ENCODE data around the gene SIRT2. TPM values are rescaled to one million over a fixed set of nuclear protein-coding genes. Genes with fewer than 3 reads are reported as not detected.

Gene SIRT2
- total RNA-seq, 1 experiment from 2014 or later = 15.4 TPM

DNA sequence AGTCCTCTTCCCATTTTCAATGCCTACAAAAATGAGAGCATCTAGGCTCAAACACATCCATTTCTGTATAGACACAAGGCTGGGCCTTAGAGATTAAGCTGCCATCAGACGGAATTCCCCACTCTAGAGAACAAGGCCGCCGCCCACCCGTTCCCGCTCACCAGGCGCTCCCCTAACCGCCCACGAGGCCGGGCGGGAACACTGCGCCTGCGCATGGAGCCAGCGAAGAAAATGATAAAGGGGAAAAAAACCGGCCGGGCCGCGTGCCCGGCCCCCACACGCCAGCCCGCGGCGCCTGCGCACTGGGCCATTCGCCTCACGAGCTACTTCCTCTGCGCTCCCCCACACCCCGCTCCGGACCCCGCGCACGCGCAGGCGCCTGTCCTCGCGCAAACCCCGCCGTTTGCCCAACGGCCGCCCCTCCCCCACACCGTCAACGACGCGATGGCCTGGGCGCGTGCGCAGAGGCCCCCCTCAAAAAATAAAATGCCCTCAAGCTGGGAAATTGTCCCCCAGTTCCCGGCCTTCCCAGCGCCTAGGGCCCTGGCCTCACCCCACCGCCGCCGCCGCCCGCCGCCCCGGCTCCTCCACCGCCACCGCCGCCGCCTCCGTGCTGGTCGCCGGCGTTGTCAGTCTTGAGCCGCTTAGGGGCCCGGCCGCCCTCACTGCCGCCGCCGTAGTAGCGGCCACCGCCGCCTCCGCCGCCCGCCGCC, 50.1 kb downstream of the SIRT2 start:
- DNase-seq (ENCODE audit: low read depth, low spot score) = peak; percentile 84
- Histone ChIP-seq H4K20me1 (ENCODE audit: insufficient read depth) (peaks cover 11% of the 10 kb centered on the region), H2AFZ (ENCODE audit: low read depth, low read length, poor library complexity, severe bottlenecking) (no peak overlapping the region), H3K27me3 (ENCODE audit: insufficient read depth, low read length) (no peaks in the 10 kb centered on the region), H3K4me3 (replicated peaks in 1 of 2; ENCODE audit: low read depth in 1 of 2, low read length in 2 of 2) (peak overlapping the region; percentile 52 to 79), H3K79me2 (ENCODE audit: insufficient read depth, low read length) (peaks cover 49% of the 10 kb centered on the region), H3K9ac (ENCODE audit: low read length) (peak overlapping the region; percentile 97), H3K4me2 (ENCODE audit: low read length) (peak overlapping the region; percentile 87), H3K4me1 (ENCODE audit: control insufficient read depth in 1 of 2, insufficient read depth in 2 of 2, low read length in 2 of 2) (peaks cover 14 to 41% of the 10 kb centered on the region in 2 experiments), H3K27ac (ENCODE audit: low read depth, low read length) (peak overlapping the region; percentile 98), H3K9me3 (ENCODE audit: control insufficient read depth in 1 of 2, insufficient read depth in 1 of 2, low read depth in 1 of 2, low read length in 2 of 2) (no peaks in the 10 kb centered on the region), H3K9me2 (ENCODE audit: insufficient read depth) (no peaks in the 10 kb centered on the region), H3K36me3 (ENCODE audit: control insufficient read depth in 1 of 2, insufficient read depth in 2 of 2, low read length in 2 of 2) (peaks cover 30 to 40% of the 10 kb centered on the region in 2 experiments)
- RAD21 ChIA-PET (ENCODE audit: low non-redundant PET in 1 of 2, low total read pairs in 2 of 2, uncharacterized antibody in 2 of 2, unreplicated experiment in 2 of 2) = no interaction called here
- peak; percentile 41 for ATAC-seq
- TF ChIP-seq FOSL1 (IDR thresholded peaks at IDR 0.05; ENCODE audit: low read depth) (no peak), TCF7L2 (IDR thresholded peaks at IDR 0.05; ENCODE audit: borderline replicate concordance, extremely low read depth, insufficient read depth, insufficient read length) (peak; percentile 41), YY1 (IDR thresholded peaks at IDR 0.05; ENCODE audit: extremely low read depth, insufficient replicate concordance, low read depth, low read length) (peak; percentile 5), SIN3A (IDR thresholded peaks at IDR 0.05; ENCODE audit: low read depth) (no peak), POLR2AphosphoS5 (IDR thresholded peaks at IDR 0.05; ENCODE audit: low read depth, low read length) (peak; percentile 75), POLR2A (IDR thresholded peaks at IDR 0.05; ENCODE audit: borderline replicate concordance, extremely low read depth, insufficient read depth, insufficient read length) (peak; percentile 40), ZFX (IDR thresholded peaks at IDR 0.05) (peak; percentile 27; the same call in 1 of the 2 replicates), CBX3 (IDR thresholded peaks at IDR 0.05; ENCODE audit: low read depth) (no peak), EGR1 (IDR thresholded peaks at IDR 0.05; ENCODE audit: low read depth) (peak; percentile 91), EZH2 (IDR thresholded peaks at IDR 0.05) (no peak), SP1 (IDR thresholded peaks at IDR 0.05; ENCODE audit: low read depth) (no peak)
- TF ChIP-seq, protein P1, sequence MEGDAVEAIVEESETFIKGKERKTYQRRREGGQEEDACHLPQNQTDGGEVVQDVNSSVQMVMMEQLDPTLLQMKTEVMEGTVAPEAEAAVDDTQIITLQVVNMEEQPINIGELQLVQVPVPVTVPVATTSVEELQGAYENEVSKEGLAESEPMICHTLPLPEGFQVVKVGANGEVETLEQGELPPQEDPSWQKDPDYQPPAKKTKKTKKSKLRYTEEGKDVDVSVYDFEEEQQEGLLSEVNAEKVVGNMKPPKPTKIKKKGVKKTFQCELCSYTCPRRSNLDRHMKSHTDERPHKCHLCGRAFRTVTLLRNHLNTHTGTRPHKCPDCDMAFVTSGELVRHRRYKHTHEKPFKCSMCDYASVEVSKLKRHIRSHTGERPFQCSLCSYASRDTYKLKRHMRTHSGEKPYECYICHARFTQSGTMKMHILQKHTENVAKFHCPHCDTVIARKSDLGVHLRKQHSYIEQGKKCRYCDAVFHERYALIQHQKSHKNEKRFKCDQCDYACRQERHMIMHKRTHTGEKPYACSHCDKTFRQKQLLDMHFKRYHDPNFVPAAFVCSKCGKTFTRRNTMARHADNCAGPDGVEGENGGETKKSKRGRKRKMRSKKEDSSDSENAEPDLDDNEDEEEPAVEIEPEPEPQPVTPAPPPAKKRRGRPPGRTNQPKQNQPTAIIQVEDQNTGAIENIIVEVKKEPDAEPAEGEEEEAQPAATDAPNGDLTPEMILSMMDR (IDR thresholded peaks at IDR 0.05 in 2 of 3, conservative IDR thresholded peaks at IDR 0.05 in 1 of 3; ENCODE audit: borderline replicate concordance in 1 of 3, insufficient read depth in 1 of 3, low read depth in 2 of 3, low read length in 2 of 3) = no peak
- TF ChIP-seq, protein P2, sequence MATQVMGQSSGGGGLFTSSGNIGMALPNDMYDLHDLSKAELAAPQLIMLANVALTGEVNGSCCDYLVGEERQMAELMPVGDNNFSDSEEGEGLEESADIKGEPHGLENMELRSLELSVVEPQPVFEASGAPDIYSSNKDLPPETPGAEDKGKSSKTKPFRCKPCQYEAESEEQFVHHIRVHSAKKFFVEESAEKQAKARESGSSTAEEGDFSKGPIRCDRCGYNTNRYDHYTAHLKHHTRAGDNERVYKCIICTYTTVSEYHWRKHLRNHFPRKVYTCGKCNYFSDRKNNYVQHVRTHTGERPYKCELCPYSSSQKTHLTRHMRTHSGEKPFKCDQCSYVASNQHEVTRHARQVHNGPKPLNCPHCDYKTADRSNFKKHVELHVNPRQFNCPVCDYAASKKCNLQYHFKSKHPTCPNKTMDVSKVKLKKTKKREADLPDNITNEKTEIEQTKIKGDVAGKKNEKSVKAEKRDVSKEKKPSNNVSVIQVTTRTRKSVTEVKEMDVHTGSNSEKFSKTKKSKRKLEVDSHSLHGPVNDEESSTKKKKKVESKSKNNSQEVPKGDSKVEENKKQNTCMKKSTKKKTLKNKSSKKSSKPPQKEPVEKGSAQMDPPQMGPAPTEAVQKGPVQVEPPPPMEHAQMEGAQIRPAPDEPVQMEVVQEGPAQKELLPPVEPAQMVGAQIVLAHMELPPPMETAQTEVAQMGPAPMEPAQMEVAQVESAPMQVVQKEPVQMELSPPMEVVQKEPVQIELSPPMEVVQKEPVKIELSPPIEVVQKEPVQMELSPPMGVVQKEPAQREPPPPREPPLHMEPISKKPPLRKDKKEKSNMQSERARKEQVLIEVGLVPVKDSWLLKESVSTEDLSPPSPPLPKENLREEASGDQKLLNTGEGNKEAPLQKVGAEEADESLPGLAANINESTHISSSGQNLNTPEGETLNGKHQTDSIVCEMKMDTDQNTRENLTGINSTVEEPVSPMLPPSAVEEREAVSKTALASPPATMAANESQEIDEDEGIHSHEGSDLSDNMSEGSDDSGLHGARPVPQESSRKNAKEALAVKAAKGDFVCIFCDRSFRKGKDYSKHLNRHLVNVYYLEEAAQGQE (IDR thresholded peaks at IDR 0.05; ENCODE audit: low read depth) = no peak
- TF ChIP-seq, protein P3, sequence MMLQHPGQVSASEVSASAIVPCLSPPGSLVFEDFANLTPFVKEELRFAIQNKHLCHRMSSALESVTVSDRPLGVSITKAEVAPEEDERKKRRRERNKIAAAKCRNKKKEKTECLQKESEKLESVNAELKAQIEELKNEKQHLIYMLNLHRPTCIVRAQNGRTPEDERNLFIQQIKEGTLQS (IDR thresholded peaks at IDR 0.05) = no peak
- TF ChIP-seq, protein P4, sequence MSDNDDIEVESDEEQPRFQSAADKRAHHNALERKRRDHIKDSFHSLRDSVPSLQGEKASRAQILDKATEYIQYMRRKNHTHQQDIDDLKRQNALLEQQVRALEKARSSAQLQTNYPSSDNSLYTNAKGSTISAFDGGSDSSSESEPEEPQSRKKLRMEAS (IDR thresholded peaks at IDR 0.05) = peak; percentile 94
- POLR2A ChIA-PET = interaction anchor here (0.5 to 2.2 kb wide), 20 partner anchors 9 to 546 kb away, joined by 3 to 16 read pairs (median 4); partner anchors contain the start of genes ACTN4, C19orf33, ECH1 and EIF3K
- intact Hi-C loops (cut with micrococcal nuclease) = no loop called here
- CTCF ChIA-PET = interaction anchor here (0.9 to 1.2 kb wide), 3 partner anchors 36 to 84 kb away, joined by 3 to 8 read pairs (median 3); partner anchors contain the start of genes MRPS12 and SARS2
- BruUV-seq (replicated peaks) = no TSS peak

Measured in HCT116 (cell line).